VCaP (cell line): Measurements from ENCODE around the gene DISC1.
"Not testable (repeated sequence)": the region's sequence is repeated elsewhere in the genome, so short reads cannot be mapped to it uniquely, and the experiment has no call there.

Experiments used
- H3K27ac ChIP-seq: fragments of 450-650 bp; 2 replicates; pipeline ENCODE4 v1.5.1; 2017
- CTCF ChIP-seq: fragments of 450-650 bp; conservative IDR thresholded peaks from 2 replicates; pipeline ENCODE4 v1.5.1; 2017; ENCODE audit warnings: mild to moderate bottlenecking, moderate library complexity

Gene DISC1

GRCh38 chr1:231903586-231904081, 277.0 kb downstream of the DISC1 start:
- no peak for TF ChIP-seq CTCF
- no peak overlapping the region for H3K27ac ChIP-seq

GRCh38 chr1:231907310-231907709, 280.7 kb downstream of the DISC1 start:
- H3K27ac ChIP-seq: not testable (repeated sequence)

- TF ChIP-seq CTCF: no peak
- no peak overlapping the region for H3K27ac ChIP-seq
Measured at GRCh38 chr1:231913493-231913892, 286.9 kb downstream of the DISC1 start.

- TF ChIP-seq CTCF: no peak
- no peak overlapping the region for H3K27ac ChIP-seq
Measured at GRCh38 chr1:231918239-231919015, 291.8 kb downstream of the DISC1 start.

- no peak for TF ChIP-seq CTCF
- no peak overlapping the region for H3K27ac ChIP-seq
Measured at GRCh38 chr1:231919239-231919885, 292.8 kb downstream of the DISC1 start.

GRCh38 chr1:231919886-231920285, 293.3 kb downstream of the DISC1 start:
- H3K27ac ChIP-seq: no peak overlapping the region; the same call in 1 of the 2 replicates
- no peak for TF ChIP-seq CTCF

- TF ChIP-seq CTCF: no peak
- H3K27ac ChIP-seq: no peak overlapping the region
Measured at GRCh38 chr1:231921646-231922345, 295.2 kb downstream of the DISC1 start.
